ENCODE results near the gene BCORL1.

Gene BCORL1

GRCh38 chrX:130097507-130098209, 115.2 kb downstream of the BCORL1 start:
- DNase-seq: no peak

DNA sequence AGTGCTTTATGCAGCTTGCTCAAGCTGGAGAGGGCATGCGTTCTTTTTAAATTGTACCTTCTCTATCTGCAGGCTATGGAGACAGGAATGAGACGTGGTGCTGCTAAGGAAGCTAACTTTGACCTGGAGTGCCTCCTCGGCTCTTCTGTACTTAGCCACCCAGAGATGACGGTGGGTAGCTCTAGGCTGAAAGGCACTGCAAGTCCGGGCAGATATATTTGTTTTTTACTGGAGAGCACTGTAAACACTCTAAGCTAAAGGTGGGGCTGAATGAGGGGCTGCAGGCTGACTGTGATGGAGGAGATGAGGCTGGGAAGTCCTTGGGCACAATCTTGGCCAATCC, 115.7 kb downstream of the BCORL1 start:
- no peak for DNase-seq

- DNase-seq: no peak
Measured at GRCh38 chrX:130100180-130100579, 117.7 kb downstream of the BCORL1 start.

DNA sequence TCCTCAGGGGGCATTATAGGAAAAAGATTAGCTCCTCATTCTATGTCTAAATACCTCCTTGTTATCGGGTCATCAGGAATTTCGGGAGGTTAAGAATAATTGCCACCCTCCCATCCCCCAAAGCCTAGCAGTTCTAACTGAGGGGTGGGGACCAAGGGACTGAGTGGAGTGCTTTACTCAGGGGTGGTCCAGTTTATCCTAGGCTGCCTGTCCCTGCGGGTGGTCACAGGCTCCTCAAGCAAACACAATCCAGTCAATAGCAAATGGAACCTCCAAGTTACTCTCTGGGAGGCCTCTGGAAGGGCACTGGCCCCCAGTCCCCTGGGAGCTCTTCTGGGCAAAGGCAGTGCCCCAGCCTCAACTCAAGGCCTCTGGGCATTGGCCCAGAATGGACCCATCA, 121.2 kb downstream of the BCORL1 start:
- DNase-seq: no peak

DNA sequence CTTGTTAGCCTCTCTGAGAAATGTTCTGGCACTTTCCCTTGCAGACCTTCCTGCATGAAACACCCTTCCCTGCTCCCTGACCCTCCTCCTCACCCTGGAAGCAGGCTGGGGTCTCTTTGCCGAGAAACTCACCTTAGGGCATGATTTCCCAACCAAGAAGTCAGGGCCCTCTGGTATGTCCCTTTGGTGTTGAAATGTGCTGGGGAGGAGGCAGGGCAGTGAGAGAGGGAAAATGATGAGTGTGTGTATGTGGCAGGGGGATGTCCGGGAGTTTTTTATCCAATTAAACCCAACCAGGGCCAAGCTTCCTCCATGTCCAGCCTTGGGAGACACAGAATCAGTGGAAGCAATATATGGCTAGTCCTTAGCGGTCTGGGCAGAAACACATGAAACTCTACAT, 122.8 kb downstream of the BCORL1 start:
- DNase-seq: no peak

DNA sequence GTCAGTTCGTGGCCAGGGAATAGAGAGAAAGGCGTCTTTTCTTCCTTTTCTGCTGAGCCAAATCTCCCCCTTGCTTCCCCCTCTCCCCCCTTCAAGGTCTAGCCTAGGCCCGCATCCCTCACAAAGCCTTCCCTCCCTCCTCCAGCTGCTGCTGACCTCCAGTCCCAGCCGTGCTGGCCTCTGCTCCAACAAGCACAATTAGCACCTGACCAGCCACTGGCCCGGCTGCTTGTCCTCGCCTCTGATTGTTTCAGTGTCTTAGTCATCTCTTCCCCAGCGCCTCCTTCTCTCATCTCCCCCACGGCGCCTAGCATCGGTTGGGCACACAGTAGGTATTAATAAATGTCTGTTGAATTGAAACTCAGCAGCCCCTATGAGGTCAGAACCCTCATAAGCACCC, 123.6 kb downstream of the BCORL1 start:
- DNase-seq: no peak

Data from NCI-H1436 treated with DMSO at 0.1 percent for 48 hours (cell line).